DOHH2 (cell line): ENCODE data around the gene PDE11A.
"Not testable (repeated sequence)": the region's sequence is repeated elsewhere in the genome, so short reads cannot be mapped to it uniquely, and the experiment has no call there.

ENCODE experiments used
- CTCF ChIP-seq: fragments of 200-600 bp; sonication (generic); IDR thresholded peaks from one replicate; pipeline ENCODE4 v1.5.1; 2014; ENCODE audit warnings: antibody characterized with exemption, mild to moderate bottlenecking, low read depth, low read length; ENCODE audit not compliant: poor library complexity, severe bottlenecking
- EZH2phosphoT487 ChIP-seq: fragments of 200-600 bp; sonication (generic); IDR thresholded peaks from 2 replicates; pipeline ENCODE4 v1.6.1; 2017; ENCODE audit warnings: borderline replicate concordance, mild to moderate bottlenecking, antibody characterized with exemption, low read length, moderate library complexity, mixed read lengths

GRCh38 chr2:178051257-178051656, 21.3 kb downstream of the PDE11A start:
- TF ChIP-seq CTCF, EZH2phosphoT487: not testable (repeated sequence)
